Measurements from ENCODE around the gene ACTL8.

Gene ACTL8

DNA sequence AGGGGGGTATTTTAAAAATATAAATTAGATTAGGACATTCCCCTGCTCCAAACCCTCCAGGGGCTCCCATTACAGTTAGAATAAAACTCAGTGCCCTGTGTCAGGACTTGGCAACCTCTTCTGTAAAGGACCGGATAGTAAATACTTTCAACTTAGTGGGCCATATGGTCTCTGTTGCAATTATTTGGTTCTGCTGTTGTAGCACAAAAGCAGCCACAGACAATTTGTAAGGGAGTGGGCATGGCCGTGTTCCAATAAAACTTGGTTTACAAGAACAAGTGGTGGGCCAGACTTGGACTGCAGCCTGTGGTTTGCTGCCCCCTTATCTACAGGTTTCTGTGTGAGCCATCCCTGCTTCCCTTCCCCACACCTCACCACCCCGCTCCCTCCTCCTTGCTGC is 92.0 kb downstream of the ACTL8 start:
- Histone ChIP-seq H3K9me2 (replicated peaks; ENCODE audit: insufficient read depth, low read length) (no peaks in the 10 kb centered on the region), H3K4me2 (ENCODE audit: low read depth, low read length) (no peak overlapping the region), H4K20me1 (ENCODE audit: insufficient read depth, low read length) (no peaks in the 10 kb centered on the region), H3K79me2 (ENCODE audit: low read length) (no peaks in the 10 kb centered on the region), H2AFZ (ENCODE audit: low read length) (no peak overlapping the region), H3K27me3 (replicated peaks; ENCODE audit: insufficient read depth, low read length) (peaks cover 87% of the 10 kb centered on the region), H3K4me1 (ENCODE audit: low read length) (no peaks in the 10 kb centered on the region), H3K27ac (ENCODE audit: low read length) (no peak overlapping the region), H3K36me3 (replicated peaks; ENCODE audit: insufficient read depth, low read length) (no peaks in the 10 kb centered on the region), H3K9ac (ENCODE audit: low read length) (no peak overlapping the region), H3K4me3 (ENCODE audit: low read length) (no peak overlapping the region), H3F3A (ENCODE audit: insufficient read depth, low read length) (no peaks in the 10 kb centered on the region), H3K9me3 (replicated peaks; ENCODE audit: insufficient read depth, low read length) (no peaks in the 10 kb centered on the region)
- no peak for TF ChIP-seq EZH2 (optimal IDR thresholded peaks at IDR 0.05; ENCODE audit: low read depth, low read length)
- no peak for DNase-seq

DNA sequence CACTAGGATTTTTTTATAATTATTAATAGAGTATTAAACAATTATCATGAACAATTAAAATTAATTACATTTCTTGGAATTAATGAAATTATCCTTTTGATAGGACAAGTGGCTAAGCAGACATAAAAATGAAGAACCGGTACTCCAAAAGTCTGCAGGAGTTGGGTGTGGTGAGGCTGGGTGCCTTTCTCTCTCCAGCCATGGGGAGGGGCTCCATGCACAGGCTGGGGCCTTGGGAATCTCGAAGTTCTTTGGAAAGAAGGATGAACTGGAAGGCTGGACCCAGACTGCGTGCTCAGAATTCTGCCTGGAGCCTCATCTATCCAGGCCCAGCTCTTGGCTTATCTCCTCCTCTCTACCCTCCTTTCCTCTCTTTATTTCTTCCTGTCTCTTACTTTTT is 94.1 kb downstream of the ACTL8 start:
- Histone ChIP-seq H3K79me2 (ENCODE audit: low read length) (no peaks in the 10 kb centered on the region), H3K4me1 (ENCODE audit: low read length) (no peaks in the 10 kb centered on the region), H3K27me3 (replicated peaks; ENCODE audit: insufficient read depth, low read length) (peaks cover 96% of the 10 kb centered on the region), H3K9me3 (replicated peaks; ENCODE audit: insufficient read depth, low read length) (no peaks in the 10 kb centered on the region), H3K9me2 (replicated peaks; ENCODE audit: insufficient read depth, low read length) (no peaks in the 10 kb centered on the region), H3K4me3 (ENCODE audit: low read length) (no peak overlapping the region), H3K4me2 (ENCODE audit: low read depth, low read length) (no peak overlapping the region), H3K9ac (ENCODE audit: low read length) (no peak overlapping the region), H3K27ac (ENCODE audit: low read length) (no peak overlapping the region), H2AFZ (ENCODE audit: low read length) (no peak overlapping the region), H3F3A (ENCODE audit: insufficient read depth, low read length) (no peaks in the 10 kb centered on the region), H3K36me3 (replicated peaks; ENCODE audit: insufficient read depth, low read length) (no peaks in the 10 kb centered on the region), H4K20me1 (ENCODE audit: insufficient read depth, low read length) (no peaks in the 10 kb centered on the region)
- no peak for TF ChIP-seq EZH2 (optimal IDR thresholded peaks at IDR 0.05; ENCODE audit: low read depth, low read length)
- TF ChIP-seq, protein P1, sequence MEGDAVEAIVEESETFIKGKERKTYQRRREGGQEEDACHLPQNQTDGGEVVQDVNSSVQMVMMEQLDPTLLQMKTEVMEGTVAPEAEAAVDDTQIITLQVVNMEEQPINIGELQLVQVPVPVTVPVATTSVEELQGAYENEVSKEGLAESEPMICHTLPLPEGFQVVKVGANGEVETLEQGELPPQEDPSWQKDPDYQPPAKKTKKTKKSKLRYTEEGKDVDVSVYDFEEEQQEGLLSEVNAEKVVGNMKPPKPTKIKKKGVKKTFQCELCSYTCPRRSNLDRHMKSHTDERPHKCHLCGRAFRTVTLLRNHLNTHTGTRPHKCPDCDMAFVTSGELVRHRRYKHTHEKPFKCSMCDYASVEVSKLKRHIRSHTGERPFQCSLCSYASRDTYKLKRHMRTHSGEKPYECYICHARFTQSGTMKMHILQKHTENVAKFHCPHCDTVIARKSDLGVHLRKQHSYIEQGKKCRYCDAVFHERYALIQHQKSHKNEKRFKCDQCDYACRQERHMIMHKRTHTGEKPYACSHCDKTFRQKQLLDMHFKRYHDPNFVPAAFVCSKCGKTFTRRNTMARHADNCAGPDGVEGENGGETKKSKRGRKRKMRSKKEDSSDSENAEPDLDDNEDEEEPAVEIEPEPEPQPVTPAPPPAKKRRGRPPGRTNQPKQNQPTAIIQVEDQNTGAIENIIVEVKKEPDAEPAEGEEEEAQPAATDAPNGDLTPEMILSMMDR (IDR thresholded peaks at IDR 0.05; ENCODE audit: low read length) = no peak
- no peak for DNase-seq

DNA sequence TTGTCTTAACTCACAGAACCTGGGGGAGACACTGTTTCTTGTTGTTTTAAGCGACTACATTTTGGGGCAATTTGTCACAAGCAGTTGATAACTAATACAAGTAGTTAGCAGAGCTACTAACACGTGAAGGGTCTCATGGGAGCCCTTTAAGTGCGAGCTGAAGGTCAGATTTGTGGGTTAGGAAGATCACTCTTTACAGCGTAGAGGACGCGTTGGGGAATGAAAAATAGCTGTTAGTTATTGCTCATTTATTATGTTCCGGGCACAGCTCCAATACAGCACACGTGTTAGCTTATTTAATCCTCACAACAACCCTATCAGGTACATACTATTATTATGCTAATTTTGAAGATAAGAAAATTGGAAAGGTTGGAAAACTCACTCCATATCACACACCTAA is 95.9 kb downstream of the ACTL8 start:
- no peaks in the 10 kb centered on the region for H3K4me1 ChIP-seq (ENCODE audit: low read length)
- no peaks in the 10 kb centered on the region for H3K9me2 ChIP-seq (replicated peaks; ENCODE audit: insufficient read depth, low read length)
- DNase-seq = no peak
- TF ChIP-seq EZH2 (optimal IDR thresholded peaks at IDR 0.05; ENCODE audit: low read depth, low read length) = no peak
- TF ChIP-seq, protein P1 (IDR thresholded peaks at IDR 0.05; ENCODE audit: low read length) = no peak
- TF ChIP-seq EZH2phosphoT487 (IDR thresholded peaks at IDR 0.05; ENCODE audit: low read length) = no peak
- no peaks in the 10 kb centered on the region for H3F3A ChIP-seq (ENCODE audit: insufficient read depth, low read length)
- H3K4me3 ChIP-seq (ENCODE audit: low read length) = no peak overlapping the region
- H3K4me2 ChIP-seq (ENCODE audit: low read depth, low read length) = no peak overlapping the region
- peaks cover 93% of the 10 kb centered on the region for H3K27me3 ChIP-seq (replicated peaks; ENCODE audit: insufficient read depth, low read length)
- no peaks in the 10 kb centered on the region for H3K36me3 ChIP-seq (replicated peaks; ENCODE audit: insufficient read depth, low read length)
- no peak overlapping the region for H3K9ac ChIP-seq (ENCODE audit: low read length)
- H3K27ac ChIP-seq (ENCODE audit: low read length) = no peak overlapping the region
- H4K20me1 ChIP-seq (ENCODE audit: insufficient read depth, low read length) = no peaks in the 10 kb centered on the region
- no peaks in the 10 kb centered on the region for H3K9me3 ChIP-seq (replicated peaks; ENCODE audit: insufficient read depth, low read length)
- H3K79me2 ChIP-seq (ENCODE audit: low read length) = no peaks in the 10 kb centered on the region
- H2AFZ ChIP-seq (ENCODE audit: low read length) = no peak overlapping the region

DNA sequence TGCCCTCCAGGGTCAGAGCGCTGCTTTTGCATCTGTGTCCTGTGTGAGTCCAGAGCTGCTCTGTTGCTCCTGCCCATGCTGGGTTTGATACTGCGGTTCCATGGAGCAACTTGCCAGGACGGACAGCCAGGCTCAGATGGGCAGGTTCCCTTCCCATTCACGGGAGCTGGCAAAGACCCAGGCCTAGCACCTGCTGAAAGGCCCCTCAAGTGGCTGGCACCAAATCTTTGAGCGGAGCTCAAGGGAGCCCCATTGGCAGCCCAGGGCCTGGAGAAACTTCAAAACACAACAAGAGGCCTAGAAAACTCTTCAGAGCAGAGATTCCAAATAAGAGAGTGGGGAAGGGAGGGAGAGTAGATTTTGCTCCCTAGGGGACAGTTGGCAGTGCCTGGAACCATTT is 97.2 kb downstream of the ACTL8 start:
- Histone ChIP-seq H3K36me3 (replicated peaks; ENCODE audit: insufficient read depth, low read length) (no peaks in the 10 kb centered on the region), H3K79me2 (ENCODE audit: low read length) (no peaks in the 10 kb centered on the region), H3K4me1 (ENCODE audit: low read length) (no peaks in the 10 kb centered on the region), H3K27me3 (replicated peaks; ENCODE audit: insufficient read depth, low read length) (peaks cover 94% of the 10 kb centered on the region), H3K27ac (ENCODE audit: low read length) (no peak overlapping the region), H3K4me2 (ENCODE audit: low read depth, low read length) (no peak overlapping the region), H3K9ac (ENCODE audit: low read length) (no peak overlapping the region), H4K20me1 (ENCODE audit: insufficient read depth, low read length) (no peaks in the 10 kb centered on the region), H3K9me2 (replicated peaks; ENCODE audit: insufficient read depth, low read length) (no peaks in the 10 kb centered on the region), H2AFZ (ENCODE audit: low read length) (no peak overlapping the region), H3K9me3 (replicated peaks; ENCODE audit: insufficient read depth, low read length) (no peaks in the 10 kb centered on the region), H3F3A (ENCODE audit: insufficient read depth, low read length) (no peaks in the 10 kb centered on the region), H3K4me3 (ENCODE audit: low read length) (no peak overlapping the region)
- no peak for TF ChIP-seq EZH2phosphoT487 (IDR thresholded peaks at IDR 0.05; ENCODE audit: low read length)
- TF ChIP-seq, protein P1 (IDR thresholded peaks at IDR 0.05; ENCODE audit: low read length) = no peak
- TF ChIP-seq EZH2 (optimal IDR thresholded peaks at IDR 0.05; ENCODE audit: low read depth, low read length) = no peak
- no peak for DNase-seq
